ENCODE data around the gene GPR179.

GPR179 gene

DNA sequence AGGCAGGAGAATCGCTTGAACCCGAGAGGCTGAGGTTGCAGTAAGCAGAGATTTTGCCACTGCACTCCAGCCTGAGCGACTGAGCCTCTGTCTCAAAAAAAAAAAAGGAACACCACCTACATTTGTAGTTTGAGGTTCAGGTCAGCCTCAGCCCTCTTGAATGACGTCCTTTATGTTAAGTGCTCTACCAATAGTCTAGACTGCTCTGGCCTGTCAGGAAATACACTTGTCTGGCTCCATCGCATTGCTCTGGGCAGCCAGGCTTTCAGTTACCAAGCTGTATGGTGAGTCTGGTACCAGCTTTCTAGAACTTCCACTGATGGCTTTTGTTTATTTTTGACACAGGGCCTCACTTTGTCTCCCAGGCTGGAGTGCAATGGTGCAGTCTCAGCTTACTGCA lies 19.3 kb upstream of the GPR179 start:
- Histone ChIP-seq H3K27me3 (no peaks in the 10 kb centered on the region), H3K9me3 (no peaks in the 10 kb centered on the region), H3K27ac (no peak overlapping the region), H3K36me3 (peaks cover 15% of the 10 kb centered on the region), H3K4me1 (ENCODE audit: control insufficient read depth in 1 of 2, insufficient read depth in 1 of 2, low read depth in 1 of 2, low read length in 1 of 2) (no peaks in the 10 kb centered on the region), H3K4me3 (ENCODE audit: low read depth in 1 of 2, low read length in 1 of 2) (no peak overlapping the region)
- TF ChIP-seq, protein P1, sequence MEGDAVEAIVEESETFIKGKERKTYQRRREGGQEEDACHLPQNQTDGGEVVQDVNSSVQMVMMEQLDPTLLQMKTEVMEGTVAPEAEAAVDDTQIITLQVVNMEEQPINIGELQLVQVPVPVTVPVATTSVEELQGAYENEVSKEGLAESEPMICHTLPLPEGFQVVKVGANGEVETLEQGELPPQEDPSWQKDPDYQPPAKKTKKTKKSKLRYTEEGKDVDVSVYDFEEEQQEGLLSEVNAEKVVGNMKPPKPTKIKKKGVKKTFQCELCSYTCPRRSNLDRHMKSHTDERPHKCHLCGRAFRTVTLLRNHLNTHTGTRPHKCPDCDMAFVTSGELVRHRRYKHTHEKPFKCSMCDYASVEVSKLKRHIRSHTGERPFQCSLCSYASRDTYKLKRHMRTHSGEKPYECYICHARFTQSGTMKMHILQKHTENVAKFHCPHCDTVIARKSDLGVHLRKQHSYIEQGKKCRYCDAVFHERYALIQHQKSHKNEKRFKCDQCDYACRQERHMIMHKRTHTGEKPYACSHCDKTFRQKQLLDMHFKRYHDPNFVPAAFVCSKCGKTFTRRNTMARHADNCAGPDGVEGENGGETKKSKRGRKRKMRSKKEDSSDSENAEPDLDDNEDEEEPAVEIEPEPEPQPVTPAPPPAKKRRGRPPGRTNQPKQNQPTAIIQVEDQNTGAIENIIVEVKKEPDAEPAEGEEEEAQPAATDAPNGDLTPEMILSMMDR (IDR thresholded peaks at IDR 0.05): no peak

DNA sequence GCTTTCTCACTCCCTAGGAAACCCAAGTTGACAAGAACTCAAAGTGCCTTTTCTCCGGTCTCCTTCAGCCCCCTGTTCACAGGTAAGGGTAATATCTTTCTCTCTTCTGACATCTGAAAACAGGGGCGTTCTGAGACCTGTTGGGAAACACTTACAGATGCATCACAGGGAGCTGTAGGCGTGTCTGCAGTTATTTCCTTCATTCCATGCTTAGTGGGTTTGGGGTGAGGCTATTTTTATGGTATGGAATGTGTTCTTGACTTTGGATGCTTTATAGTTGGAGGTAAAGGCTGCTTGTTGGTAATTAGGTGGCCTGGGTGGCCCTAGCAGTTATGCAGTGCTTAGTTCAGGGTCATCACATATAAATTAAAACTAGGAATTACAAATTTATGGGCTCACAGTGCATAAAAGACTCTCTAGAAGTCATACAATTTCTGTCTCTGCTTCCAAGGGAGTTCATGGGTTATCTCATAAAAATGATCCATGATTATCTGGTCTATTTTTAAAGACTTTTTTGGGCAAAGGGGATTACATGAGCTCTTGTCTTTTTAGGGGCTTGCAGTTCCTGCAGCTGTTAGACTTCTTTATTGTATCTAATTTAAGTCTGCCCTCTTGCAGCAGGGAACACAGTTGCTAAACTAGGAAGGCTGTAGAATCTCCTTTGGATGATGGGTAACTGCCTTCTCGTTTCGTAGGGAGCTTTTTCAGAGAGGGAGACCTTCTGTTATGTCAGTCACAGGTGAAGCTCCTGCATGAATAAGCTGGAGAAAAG lies 18.1 kb upstream of the GPR179 start:
- Histone ChIP-seq H3K4me3 (ENCODE audit: low read depth in 1 of 2, low read length in 1 of 2) (no peak overlapping the region), H3K27ac (no peak overlapping the region), H3K9me3 (no peaks in the 10 kb centered on the region), H3K27me3 (no peaks in the 10 kb centered on the region), H3K4me1 (ENCODE audit: control insufficient read depth in 1 of 2, insufficient read depth in 1 of 2, low read depth in 1 of 2, low read length in 1 of 2) (no peaks in the 10 kb centered on the region), H3K36me3 (peaks cover 8% of the 10 kb centered on the region)
- TF ChIP-seq, protein P1 (IDR thresholded peaks at IDR 0.05): no peak

DNA sequence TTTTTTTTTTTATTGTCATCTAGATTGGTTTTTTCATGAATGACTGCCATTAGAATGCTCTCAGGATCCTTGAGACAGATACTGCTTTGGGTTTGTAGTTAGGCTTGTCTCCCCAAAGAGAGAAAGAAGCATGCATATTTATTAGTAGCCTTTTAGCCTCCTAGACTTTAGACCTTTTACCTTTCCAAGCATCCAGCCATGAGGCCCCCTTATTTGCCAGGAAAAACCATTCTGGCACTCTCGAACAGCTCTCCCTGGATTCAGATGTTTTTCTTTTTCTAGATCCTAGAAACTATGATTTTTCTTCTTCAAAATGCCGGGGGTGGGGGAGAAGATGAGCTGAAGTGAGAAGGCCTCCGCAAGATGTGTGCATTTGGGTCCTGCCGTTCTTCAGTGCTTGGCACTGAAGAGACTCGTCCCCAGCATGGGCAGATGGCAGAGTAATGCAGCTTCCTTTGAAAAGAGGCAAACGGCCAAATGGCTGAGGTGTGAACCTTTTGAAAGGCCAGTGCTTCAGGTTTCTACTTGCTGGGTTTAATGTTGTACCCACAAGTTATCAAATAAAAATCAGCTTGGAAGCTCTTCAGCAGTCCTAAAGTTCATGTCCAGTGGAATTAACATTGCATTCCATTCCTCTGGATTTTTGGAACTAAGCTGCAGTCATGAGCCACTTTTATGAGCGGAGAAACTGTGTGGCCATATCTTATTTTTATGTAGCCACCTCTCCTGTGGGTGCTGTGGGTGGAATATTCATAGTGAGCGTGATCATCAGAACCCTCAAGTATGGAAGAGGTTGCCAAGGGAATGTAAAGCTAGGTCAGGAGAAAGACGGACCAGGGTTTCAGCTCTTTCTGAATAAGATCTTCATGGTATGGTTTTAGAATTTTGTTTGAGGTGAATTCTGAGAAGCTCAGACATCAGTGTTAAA lies 15.1 kb upstream of the GPR179 start:
- no peaks in the 10 kb centered on the region for H3K27me3 ChIP-seq
- H3K27ac ChIP-seq: no peak overlapping the region
- H3K4me1 ChIP-seq (ENCODE audit: control insufficient read depth in 1 of 2, insufficient read depth in 1 of 2, low read depth in 1 of 2, low read length in 1 of 2): no peaks in the 10 kb centered on the region
- no peaks in the 10 kb centered on the region for H3K9me3 ChIP-seq
- H3K4me3 ChIP-seq (ENCODE audit: low read depth in 1 of 2, low read length in 1 of 2): no peak overlapping the region
- TF ChIP-seq, protein P1 (IDR thresholded peaks at IDR 0.05): no peak
- no peaks in the 10 kb centered on the region for H3K36me3 ChIP-seq

DNA sequence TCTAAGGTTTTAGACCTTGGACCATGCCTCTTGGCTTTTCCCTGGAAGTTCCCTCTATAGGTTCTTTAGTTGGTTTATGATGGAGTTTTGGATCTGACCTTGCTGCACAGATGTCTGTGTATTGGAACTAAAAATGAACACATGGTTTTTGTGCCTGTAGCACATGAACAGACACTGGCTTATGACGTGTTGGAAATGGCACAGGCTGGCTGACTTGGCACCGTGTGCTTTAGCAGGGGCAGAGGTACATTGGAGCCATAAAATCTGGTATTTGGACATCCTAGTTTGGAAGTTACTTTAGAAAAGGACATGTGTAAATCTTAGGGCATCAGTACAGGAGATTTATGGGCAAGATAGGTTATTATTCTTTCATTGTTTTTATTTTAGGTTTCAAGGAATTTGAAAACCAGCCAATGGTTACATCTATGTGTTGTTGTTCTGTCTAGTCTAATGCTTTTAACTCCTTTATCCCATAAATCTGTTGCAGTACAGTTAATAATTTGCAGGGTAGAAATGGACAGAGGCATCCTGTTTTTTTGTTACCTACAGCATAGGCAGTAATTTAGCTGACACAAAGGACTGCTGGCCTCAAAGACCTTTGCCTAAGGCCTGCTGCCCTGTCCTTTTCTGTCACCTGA lies 13.8 kb upstream of the GPR179 start:
- Histone ChIP-seq H3K27ac (no peak overlapping the region), H3K9me3 (no peaks in the 10 kb centered on the region), H3K36me3 (no peaks in the 10 kb centered on the region), H3K4me3 (ENCODE audit: low read depth in 1 of 2, low read length in 1 of 2) (no peak overlapping the region), H3K4me1 (ENCODE audit: control insufficient read depth in 1 of 2, insufficient read depth in 1 of 2, low read depth in 1 of 2, low read length in 1 of 2) (peaks cover 7 to 8% of the 10 kb centered on the region in 2 experiments), H3K27me3 (peaks cover 8% of the 10 kb centered on the region)
- TF ChIP-seq, protein P1 (IDR thresholded peaks at IDR 0.05): no peak

DNA sequence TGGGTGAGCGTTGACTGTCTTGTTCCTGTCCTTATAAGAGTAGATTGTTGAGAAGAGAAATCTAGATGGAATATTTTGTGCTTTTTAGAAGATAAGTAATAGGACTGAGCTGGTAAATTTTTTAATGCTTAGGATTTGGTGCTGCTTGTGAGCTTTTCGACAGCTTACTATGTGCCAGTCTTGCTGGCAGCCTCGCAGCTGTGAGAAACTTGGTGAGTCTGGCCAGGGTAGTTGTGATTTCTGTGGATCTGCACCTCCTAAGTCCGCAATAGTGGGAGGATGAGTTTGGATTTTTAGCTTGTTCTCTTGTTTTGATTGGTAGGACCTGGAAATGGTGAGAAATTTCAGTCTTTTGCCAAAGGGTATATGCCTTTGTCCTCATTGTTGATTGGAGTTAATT lies 11.5 kb upstream of the GPR179 start:
- Histone ChIP-seq H3K36me3 (no peaks in the 10 kb centered on the region), H3K9me3 (no peaks in the 10 kb centered on the region), H3K4me3 (ENCODE audit: low read depth in 1 of 2, low read length in 1 of 2) (no peak overlapping the region), H3K27ac (no peak overlapping the region), H3K27me3 (peaks cover 12% of the 10 kb centered on the region), H3K4me1 (ENCODE audit: control insufficient read depth in 1 of 2, insufficient read depth in 1 of 2, low read depth in 1 of 2, low read length in 1 of 2) (peaks cover 15% of the 10 kb centered on the region in 2 experiments)
- TF ChIP-seq, protein P1 (IDR thresholded peaks at IDR 0.05): no peak

Data from neutrophil (primary cell).